ENCODE results near the gene ZNF555. TPM values are rescaled to one million over a fixed set of nuclear protein-coding genes. Genes with fewer than 3 reads are reported as not detected.

Gene ZNF555
- total RNA-seq, 1 donor from 2014 or later, result 18.8 TPM

- H3K9me3 Mint-ChIP-seq, result peaks cover 43% of the 10 kb centered on the region
Measured at GRCh38 chr19:2865334-2866100, 24.2 kb downstream of the ZNF555 start.

DNA sequence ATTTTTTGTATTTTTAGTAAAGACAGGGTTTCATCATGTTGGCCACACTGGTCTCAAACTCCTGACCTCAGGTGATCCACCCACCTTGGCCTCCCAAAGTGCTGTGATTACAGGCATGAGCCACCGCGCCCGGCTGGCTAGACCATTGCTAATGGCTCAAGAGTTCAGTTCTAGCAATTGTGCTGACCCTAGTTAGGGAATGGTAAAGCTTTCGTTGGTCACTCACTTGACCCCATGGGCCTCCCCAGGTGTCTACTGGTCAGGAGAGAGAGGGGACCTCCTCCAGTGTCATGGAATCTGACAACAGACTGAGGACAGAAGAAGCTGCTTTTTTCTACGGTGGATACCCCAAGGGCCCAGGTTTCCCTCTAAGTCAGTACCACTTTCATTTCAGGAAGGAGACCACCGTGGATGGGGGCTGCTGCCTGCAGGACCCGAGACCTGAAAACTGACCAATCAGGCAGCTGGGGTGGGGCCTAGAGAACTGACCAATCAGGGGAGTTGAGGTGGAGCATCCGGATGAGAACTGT lies 25.3 kb downstream of the ZNF555 start:
- Histone ChIP-seq H3K9me3 (ENCODE audit: low read depth) (no peaks in the 10 kb centered on the region), H2AFZ (replicated peaks) (no peak overlapping the region), H3K4me3 (no peak overlapping the region), H3K27me3 (no peaks in the 10 kb centered on the region), H3K9ac (no peak overlapping the region), H3F3A (ENCODE audit: low read depth) (no peaks in the 10 kb centered on the region), H3K4me2 (no peak overlapping the region), H3K27ac (no peak overlapping the region), H3K4me1 (no peaks in the 10 kb centered on the region), H3K79me2 (ENCODE audit: low read depth) (no peaks in the 10 kb centered on the region), H3K36me3 (no peaks in the 10 kb centered on the region), H4K20me1 (ENCODE audit: low read depth) (no peaks in the 10 kb centered on the region)
- DNase-seq (ENCODE audit: low spot score), result no peak
- Mint-ChIP-seq H3K36me3 (peaks cover 2% of the 10 kb centered on the region), H3K9me3 (peaks cover 50% of the 10 kb centered on the region), H3K4me3 (no peak overlapping the region), H3K27me3 (ENCODE audit: insufficient read depth, low read depth) (peaks cover 4% of the 10 kb centered on the region), H3K27ac (no peak overlapping the region), H3K4me1 (no peaks in the 10 kb centered on the region)
- TF ChIP-seq EZH2 (IDR thresholded peaks at IDR 0.05) (no peak), EZH2phosphoT487 (IDR thresholded peaks at IDR 0.05) (no peak)
- TF ChIP-seq, protein P1, sequence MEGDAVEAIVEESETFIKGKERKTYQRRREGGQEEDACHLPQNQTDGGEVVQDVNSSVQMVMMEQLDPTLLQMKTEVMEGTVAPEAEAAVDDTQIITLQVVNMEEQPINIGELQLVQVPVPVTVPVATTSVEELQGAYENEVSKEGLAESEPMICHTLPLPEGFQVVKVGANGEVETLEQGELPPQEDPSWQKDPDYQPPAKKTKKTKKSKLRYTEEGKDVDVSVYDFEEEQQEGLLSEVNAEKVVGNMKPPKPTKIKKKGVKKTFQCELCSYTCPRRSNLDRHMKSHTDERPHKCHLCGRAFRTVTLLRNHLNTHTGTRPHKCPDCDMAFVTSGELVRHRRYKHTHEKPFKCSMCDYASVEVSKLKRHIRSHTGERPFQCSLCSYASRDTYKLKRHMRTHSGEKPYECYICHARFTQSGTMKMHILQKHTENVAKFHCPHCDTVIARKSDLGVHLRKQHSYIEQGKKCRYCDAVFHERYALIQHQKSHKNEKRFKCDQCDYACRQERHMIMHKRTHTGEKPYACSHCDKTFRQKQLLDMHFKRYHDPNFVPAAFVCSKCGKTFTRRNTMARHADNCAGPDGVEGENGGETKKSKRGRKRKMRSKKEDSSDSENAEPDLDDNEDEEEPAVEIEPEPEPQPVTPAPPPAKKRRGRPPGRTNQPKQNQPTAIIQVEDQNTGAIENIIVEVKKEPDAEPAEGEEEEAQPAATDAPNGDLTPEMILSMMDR (IDR thresholded peaks at IDR 0.05), result no peak

More at GRCh38 chr19:2865334-2866100, 24.2 kb downstream of the ZNF555 start:
- no peak overlapping the region for H3K4me3 ChIP-seq
- no peaks in the 10 kb centered on the region for H3K36me3 ChIP-seq
- TF ChIP-seq EZH2phosphoT487 (IDR thresholded peaks at IDR 0.05) (no peak), EZH2 (IDR thresholded peaks at IDR 0.05) (no peak)
- TF ChIP-seq, protein P1 (IDR thresholded peaks at IDR 0.05), result no peak
- H3K4me2 ChIP-seq, result no peak overlapping the region
- no peaks in the 10 kb centered on the region for H3K4me1 Mint-ChIP-seq
- no peak overlapping the region for H3K27ac Mint-ChIP-seq
- H3K4me3 Mint-ChIP-seq, result no peak overlapping the region
- no peaks in the 10 kb centered on the region for H3K27me3 ChIP-seq
- H3K9ac ChIP-seq, result no peak overlapping the region
- no peaks in the 10 kb centered on the region for H3F3A ChIP-seq (ENCODE audit: low read depth)
- H3K27me3 Mint-ChIP-seq (ENCODE audit: insufficient read depth, low read depth), result peaks cover 4% of the 10 kb centered on the region
- H3K79me2 ChIP-seq (ENCODE audit: low read depth), result no peaks in the 10 kb centered on the region
- no peak for DNase-seq (ENCODE audit: low spot score)
- H3K27ac ChIP-seq, result no peak overlapping the region
- no peaks in the 10 kb centered on the region for H4K20me1 ChIP-seq (ENCODE audit: low read depth)
- no peaks in the 10 kb centered on the region for H3K9me3 ChIP-seq (ENCODE audit: low read depth)
- no peaks in the 10 kb centered on the region for H3K36me3 Mint-ChIP-seq
- H3K4me1 ChIP-seq, result no peaks in the 10 kb centered on the region
- H2AFZ ChIP-seq (replicated peaks), result no peak overlapping the region

GRCh38 chr19:2867025-2867991 lies 26.0 kb downstream of the ZNF555 start, which contains the start of gene ZNF556:
Gene ZNF556, plus strand, starts transcription at chr19:2867335. Its CDS starts 87 bp downstream, at chr19:2867422.
- H3K4me3 Mint-ChIP-seq, result no peak within 1 kb of the TSS

More at GRCh38 chr19:2867025-2867991, 26.0 kb downstream of the ZNF555 start, which contains the start of gene ZNF556:
- Histone ChIP-seq H3K4me2 (no peak within 1 kb of the TSS), H3F3A (ENCODE audit: low read depth) (no peaks in the 10 kb centered on the region), H3K27ac (no peak within 1 kb of the TSS), H3K4me1 (no peaks in the 10 kb centered on the region), H3K79me2 (ENCODE audit: low read depth) (no peaks in the 10 kb centered on the region), H3K9ac (no peak within 1 kb of the TSS), H3K4me3 (no peak within 1 kb of the TSS), H2AFZ (replicated peaks) (no peak within 1 kb of the TSS), H4K20me1 (ENCODE audit: low read depth) (no peaks in the 10 kb centered on the region), H3K36me3 (no peaks in the 10 kb centered on the region), H3K27me3 (no peaks in the 10 kb centered on the region), H3K9me3 (ENCODE audit: low read depth) (no peaks in the 10 kb centered on the region)
- H3K27me3 Mint-ChIP-seq (ENCODE audit: insufficient read depth, low read depth), result peaks cover 4% of the 10 kb centered on the region
- H3K36me3 Mint-ChIP-seq, result peaks cover 2% of the 10 kb centered on the region
- H3K27ac Mint-ChIP-seq, result no peak within 1 kb of the TSS
- no peaks in the 10 kb centered on the region for H3K4me1 Mint-ChIP-seq
- H3K9me3 Mint-ChIP-seq, result peaks cover 50% of the 10 kb centered on the region
- TF ChIP-seq EZH2 (IDR thresholded peaks at IDR 0.05) (no peak), EZH2phosphoT487 (IDR thresholded peaks at IDR 0.05) (no peak)
- TF ChIP-seq, protein P1 (IDR thresholded peaks at IDR 0.05), result no peak
- DNase-seq (ENCODE audit: low spot score), result no peak

Measured in neural progenitor cell (in vitro differentiated cells).